HG02642 (cell line): ENCODE results near the gene GSTA4.

Experiments
- ATAC-seq: cut with Tn5 transposase; IDR thresholded peaks from one replicate; pipeline ENCODE4 v1.9.1; 2021; ENCODE audit warnings: mild to moderate bottlenecking; ENCODE audit not compliant: unreplicated experiment, poor library complexity

Gene GSTA4, protein sequence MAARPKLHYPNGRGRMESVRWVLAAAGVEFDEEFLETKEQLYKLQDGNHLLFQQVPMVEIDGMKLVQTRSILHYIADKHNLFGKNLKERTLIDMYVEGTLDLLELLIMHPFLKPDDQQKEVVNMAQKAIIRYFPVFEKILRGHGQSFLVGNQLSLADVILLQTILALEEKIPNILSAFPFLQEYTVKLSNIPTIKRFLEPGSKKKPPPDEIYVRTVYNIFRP

GRCh38 chr6:52995089-52995912 lies at the start of gene GSTA4:
Gene GSTA4 (minus strand): TSS chr6:52995284. CDS start chr6:52994243, 1,041 bp downstream.
- ATAC-seq: peak; percentile 98

DNA sequence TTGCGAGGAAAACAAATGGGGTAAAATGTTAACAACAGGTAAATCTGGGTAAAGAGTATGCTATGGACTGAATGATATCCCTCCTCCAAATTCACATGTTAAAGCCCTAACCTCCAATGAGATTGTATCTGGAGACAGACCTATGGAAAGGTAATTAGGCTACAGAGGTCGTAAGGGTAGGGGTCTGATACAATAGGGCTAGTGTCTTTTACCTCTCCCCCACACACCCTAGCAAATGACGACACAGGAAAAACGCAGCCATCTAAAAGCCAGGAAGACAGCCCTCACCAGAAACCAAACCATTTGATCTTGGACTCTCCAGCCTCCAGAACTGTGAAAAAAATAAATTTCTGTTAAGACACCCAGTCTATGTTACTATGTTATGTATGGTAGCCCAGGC lies 49.5 kb upstream of the GSTA4 start:
- no peak for ATAC-seq

DNA sequence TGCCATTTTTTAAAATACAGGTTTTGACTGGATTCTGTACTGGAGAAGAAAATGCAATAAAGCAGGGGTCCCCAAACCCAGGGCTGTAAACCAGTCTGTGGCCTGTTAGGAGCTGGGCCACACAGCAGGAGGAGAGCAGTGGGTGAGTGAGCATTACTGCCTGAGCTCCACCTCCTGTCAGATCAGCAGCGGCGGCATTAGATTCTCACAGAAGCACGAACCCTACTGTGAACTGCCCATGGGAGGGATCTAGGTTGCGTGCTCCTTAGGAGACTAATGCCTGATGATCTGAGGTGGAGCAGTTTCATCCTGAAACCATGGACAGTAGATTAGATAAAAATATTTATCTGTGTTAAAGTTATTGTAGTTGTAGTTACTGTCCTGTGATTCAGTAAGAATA lies 49.0 kb upstream of the GSTA4 start:
- ATAC-seq: no peak

- no peak for ATAC-seq
These were observed 48.5 kb upstream of the GSTA4 start for GRCh38 chr6:53043581-53043980.

- no peak for ATAC-seq
These were observed 47.0 kb upstream of the GSTA4 start for GRCh38 chr6:53042112-53042511.

GRCh38 chr6:53041356-53041755 lies 46.3 kb upstream of the GSTA4 start:
- no peak for ATAC-seq

DNA sequence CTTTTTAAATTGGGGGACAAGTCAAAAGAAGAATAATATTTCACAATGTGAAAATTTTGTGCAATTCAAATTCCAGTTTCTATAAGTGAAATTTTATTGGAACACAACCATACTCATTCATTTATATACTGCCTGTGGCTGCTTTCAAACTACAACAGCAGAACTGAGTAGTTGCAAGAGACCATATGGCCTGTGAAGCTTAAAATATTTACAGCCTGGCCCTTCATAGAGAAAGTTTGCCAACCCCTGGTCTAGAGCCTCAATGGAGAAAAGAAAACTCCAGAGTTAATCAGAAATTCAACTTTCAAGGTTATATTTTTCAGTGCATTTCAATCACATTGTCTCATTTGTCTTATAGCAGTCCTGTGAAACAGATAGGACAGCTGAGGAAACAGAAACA lies 43.5 kb upstream of the GSTA4 start:
- no peak for ATAC-seq

GRCh38 chr6:53038141-53038540 lies 43.1 kb upstream of the GSTA4 start:
- ATAC-seq: no peak

DNA sequence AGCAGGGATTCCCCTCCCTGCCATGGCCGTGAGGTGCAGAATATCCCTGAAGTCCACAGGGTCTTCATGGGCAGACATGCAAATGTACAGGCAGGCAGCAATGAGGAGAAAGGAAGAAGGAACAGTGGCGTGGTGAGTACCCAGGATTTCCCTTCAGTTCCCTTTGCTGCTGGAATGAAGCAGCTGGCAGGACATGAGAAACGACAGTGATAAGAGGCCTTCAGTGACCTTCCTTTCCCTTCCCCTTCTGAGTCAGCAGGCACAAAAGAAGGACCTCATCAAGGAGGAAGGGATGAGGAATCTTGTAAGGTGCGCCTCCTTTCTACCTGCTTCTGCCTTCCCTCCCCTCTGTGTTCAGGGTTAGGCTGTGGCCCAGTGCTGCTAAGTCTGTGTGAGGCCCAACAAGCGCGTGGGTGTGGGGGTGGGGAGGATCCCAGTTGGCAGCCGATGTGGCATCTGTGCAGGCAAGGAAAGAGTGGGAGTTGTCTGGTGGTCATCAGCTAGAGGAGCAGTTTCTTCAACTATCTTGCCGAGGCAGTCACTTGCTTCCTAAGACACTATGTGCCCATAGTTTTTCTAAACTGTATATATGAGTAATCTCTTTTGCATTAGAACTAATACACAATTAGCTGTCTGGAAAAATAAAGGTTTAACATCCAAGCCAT lies 40.6 kb upstream of the GSTA4 start:
- ATAC-seq: no peak

DNA sequence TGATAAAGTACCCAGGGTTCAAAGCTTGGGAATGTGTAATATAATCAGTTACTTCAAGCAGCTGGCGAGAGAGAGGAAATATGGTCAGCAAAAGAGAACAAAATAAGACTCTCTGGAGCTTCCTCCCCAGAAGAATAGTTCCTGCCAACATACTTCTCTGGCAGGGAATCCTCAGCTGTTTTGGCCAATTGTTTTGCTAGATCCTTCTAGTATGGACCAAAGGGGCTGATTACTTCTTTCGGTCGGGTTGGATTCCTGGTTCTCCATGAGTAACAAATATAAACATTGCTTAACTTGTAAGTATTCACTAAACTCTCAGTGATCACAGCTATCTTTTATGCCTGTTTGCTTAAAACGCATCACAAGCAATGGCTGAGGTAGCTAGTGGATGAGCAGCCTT lies 38.7 kb upstream of the GSTA4 start:
- no peak for ATAC-seq

DNA sequence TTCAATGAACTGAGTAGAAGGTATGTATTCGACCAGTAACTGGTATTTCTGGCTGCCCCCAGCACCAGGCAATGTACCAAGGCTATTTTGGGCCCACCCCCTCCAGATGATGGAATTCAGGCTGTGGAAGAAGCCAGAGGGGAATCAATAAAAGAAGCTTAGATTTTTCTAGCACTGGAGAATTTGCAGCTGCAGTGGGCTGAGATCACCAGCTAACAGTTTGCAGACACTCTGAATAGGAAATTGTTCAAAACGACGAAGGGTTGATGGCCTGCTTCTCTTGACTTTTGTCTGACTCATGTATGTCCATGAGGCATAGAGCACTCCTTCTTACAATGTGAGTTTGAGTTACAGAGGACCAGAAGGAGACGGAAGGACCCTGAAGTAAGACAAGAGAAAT lies 37.8 kb upstream of the GSTA4 start:
- no peak for ATAC-seq

GRCh38 chr6:53031281-53031680 lies 36.2 kb upstream of the GSTA4 start:
- no peak for ATAC-seq

- no peak for ATAC-seq
These were observed 34.7 kb upstream of the GSTA4 start for GRCh38 chr6:53029761-53030160.

GRCh38 chr6:53029257-53029656 lies 34.2 kb upstream of the GSTA4 start:
- ATAC-seq: no peak

- ATAC-seq: no peak
These were observed 33.4 kb upstream of the GSTA4 start for GRCh38 chr6:53028467-53028866.

DNA sequence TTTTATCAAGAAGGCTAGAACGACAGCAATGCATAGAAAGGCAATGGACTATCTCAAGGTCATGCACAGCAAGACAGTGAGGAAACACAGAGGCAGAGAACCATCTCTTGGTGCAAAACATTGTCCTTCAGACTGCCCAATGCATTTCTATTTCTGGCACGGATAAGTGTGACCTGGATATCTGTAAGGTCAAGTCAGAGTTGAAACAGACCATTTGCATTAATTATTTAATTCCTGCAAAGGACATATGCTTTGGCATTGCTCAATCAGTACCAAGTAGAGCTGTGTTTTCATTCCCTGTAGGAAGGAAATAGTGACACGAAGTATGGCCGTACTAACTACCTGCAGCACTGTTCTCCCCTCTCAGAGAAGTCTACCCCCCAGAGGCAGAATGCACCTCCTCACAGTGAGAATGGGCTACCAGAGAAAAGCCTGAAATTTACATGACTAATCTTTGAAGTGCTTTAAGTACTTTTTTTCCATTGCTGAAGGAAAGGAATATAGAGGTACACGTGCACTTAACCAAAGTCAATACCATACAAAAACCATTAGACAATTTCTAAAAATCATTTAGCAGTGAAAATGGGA lies 32.1 kb upstream of the GSTA4 start:
- ATAC-seq: no peak

- no peak for ATAC-seq
These were observed 31.4 kb upstream of the GSTA4 start for GRCh38 chr6:53026526-53026925.

GRCh38 chr6:53023323-53023722 lies 28.2 kb upstream of the GSTA4 start:
- ATAC-seq: no peak

DNA sequence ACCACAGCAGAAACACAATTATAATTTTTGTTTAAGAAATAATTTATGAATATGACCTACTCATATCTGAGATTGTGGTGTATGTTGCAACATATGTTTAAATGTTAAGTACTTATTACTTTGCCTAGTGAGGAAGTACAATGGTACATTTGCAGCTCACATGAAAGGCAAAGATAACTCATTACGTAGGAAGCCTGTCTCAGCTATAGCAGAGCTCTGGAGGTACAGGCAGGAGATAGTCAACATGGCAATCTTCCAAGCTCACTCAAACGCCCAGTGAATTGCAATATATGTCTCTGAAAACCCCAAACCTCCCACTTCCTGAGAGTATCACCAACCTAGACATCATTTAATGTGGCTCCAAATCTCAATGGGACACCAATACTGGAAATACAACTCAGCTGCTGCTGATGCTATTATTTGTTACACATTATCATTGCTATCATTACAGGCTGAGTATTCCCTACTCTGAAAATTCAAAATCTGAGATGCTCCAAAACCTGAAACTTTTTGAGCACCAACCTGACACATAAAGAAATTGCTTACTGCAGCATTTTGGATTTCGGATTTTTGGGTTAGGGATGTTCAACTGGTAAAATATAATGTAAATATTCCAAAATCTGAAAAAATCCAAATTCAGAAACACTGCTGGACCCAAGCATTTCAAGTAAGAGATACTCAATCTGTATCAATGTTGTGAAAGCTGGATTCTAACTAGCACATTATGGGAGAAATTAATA lies 25.1 kb upstream of the GSTA4 start:
- ATAC-seq: no peak

DNA sequence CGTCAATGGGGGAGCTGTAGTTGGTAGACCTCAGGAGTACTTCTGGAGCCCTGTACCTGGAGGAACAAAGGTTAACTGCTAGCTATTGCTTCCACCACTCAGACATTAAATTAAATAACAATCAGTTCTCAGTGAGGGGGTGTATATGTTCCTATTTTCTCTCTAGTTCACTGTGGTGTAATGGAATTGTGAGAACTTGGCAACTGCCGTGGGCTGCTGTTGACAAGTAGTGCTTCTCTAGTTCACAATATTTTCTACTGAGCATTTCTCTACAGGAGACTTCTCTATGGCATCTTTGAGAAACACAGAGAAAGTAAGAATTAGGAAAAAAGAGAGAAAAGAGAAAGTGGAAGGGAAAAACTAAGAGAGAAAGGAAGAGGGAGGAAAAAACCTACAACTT lies 23.4 kb upstream of the GSTA4 start:
- no peak for ATAC-seq
